Activated CD8-positive, alpha-beta memory T cell treated with anti-CD3 and anti-CD28 coated beads, Interleukin-2, amount 50 U/mL, for 1 hour (primary cell): ENCODE data around the gene CIITA.

Experiments
- DNase-seq: peaks from one replicate; pipeline ENCODE4 v3.0.0-alpha.2; 2020; ENCODE audit errors: extremely low read depth

CIITA gene

DNA sequence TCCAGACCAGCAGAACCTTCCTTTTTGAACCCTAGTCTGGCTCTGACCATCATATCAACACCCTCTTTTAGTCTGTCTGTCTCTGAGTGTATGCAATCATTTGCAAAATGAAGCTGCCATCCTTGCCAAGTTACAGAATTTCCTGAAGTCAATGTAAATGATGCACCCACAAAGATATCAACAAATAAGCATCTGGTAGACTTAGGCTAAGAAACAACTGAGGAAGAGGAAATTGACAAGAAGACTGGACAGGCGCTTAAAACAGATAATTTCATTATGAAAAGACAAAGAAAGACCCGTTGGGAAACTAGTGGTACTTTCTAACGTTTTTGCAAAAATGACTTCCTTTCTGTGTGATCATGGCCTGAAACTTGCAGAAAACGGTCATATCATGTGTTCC, 24.7 kb upstream of the CIITA start:
- DNase-seq, result no peak

DNA sequence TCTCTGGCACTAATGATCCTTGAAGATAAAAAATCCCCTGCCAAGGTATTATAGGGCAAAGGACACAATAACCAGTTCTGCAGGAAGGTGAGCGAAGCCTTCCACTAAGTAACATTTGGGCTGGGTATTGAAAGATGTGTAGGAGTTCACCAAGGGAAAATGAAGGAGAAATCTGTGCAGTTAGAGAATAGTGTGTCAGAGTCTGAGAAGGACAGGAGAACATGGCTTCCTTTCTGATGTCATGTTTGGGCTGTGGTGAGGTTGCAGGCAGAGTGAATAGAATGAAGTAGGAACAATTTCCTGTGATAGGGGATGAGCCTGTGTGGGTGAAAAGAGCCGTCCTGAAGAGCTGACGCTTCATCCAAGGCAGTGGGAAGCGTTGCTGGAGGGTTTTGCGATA, 24.1 kb upstream of the CIITA start:
- DNase-seq, result no peak

DNA sequence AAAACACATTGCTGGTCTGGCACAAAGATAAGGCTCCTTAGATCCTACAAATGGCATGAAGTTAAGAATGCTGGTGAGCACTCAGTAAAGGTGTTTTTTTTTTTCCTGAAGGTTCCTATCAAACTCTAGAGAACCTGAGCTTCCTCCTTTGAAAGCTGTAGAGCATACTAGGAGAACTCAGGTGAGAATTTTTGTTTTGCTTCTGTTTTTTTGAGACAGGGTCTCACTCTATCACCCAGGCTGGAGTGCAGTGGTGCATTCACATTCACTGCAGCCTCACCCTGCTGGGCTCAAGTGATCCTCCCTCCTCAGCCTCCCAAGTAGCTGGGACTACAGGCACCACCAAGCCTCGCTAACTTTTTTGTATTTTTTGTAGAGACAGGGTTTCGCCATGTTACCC, 21.0 kb upstream of the CIITA start:
- no peak for DNase-seq

DNA sequence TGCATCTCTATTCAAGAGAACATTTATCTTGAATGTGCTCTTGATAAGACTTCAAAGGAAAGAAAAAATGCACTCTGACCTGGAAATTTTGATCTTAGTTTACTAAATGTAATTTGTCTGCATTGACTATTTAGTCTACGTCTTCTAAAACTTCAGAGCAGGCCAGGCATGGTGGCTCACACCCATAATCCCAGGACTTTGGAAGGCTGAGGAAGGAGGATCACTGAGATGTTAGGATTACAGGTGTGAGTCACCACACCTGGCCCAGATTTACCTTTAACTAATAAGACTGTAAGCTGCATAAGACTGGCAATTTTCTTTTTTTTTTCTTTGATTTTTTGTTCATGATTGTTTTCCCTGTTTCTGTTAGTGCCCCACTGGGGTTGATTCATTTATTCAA, 18.8 kb upstream of the CIITA start:
- DNase-seq, result no peak

DNA sequence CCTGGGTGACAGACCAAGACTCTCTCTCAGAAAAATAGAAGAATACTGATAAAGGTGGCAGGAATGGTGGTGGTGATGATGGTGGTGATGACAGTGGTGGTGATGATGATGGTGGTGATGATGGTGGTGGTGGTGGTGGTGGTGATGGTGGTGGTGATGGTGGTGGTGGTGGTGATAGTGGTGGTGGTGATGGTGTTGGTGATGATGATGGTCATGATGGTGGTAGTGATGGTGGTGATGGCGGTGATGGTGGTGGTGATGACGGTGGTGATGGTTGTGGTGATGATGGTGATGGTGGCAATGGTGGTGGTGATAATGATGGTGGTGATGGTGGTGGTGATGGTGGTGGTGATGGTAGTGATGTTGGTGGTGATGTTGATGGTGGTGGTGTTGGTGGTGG, 18.0 kb upstream of the CIITA start:
- DNase-seq, result no peak

DNA sequence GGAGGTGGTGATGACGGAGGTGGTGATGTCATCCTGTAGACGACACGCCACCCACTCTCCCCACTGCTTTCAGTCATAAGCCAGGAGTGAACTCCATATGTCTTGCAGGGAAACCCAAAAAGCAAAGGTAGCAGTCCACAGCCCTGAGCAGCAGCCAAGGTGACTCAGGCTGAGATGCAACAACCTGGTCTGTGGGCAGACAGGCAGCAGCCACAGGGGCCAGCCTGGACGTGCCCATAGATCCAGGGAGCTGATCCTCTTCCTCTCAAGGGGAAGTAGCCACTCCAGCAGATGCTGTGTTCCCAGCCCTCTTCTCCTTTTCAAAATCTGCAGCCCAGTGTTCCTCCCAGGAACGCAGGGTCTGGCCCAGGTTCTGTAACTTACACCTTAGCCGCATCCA, 17.3 kb upstream of the CIITA start:
- DNase-seq, result no peak

DNA sequence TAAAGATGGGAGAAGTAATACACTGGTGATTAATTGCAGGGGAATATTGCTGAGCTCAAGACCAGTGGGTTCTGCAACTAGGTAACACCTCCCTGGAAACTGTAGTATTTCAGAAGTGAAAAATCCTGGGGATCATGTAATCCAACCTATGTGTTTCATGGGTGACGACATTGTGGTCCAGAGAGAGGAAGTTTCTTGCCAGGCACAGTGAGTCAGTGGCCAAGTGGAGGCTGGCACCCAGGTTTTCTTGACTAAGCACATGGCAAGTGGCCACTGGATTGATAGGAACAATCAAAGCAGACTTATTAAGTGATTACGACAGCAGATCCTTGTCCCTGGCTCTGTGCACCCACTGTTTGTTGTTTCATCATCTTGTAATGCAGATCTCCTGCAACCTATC, 14.6 kb upstream of the CIITA start:
- DNase-seq, result no peak

DNA sequence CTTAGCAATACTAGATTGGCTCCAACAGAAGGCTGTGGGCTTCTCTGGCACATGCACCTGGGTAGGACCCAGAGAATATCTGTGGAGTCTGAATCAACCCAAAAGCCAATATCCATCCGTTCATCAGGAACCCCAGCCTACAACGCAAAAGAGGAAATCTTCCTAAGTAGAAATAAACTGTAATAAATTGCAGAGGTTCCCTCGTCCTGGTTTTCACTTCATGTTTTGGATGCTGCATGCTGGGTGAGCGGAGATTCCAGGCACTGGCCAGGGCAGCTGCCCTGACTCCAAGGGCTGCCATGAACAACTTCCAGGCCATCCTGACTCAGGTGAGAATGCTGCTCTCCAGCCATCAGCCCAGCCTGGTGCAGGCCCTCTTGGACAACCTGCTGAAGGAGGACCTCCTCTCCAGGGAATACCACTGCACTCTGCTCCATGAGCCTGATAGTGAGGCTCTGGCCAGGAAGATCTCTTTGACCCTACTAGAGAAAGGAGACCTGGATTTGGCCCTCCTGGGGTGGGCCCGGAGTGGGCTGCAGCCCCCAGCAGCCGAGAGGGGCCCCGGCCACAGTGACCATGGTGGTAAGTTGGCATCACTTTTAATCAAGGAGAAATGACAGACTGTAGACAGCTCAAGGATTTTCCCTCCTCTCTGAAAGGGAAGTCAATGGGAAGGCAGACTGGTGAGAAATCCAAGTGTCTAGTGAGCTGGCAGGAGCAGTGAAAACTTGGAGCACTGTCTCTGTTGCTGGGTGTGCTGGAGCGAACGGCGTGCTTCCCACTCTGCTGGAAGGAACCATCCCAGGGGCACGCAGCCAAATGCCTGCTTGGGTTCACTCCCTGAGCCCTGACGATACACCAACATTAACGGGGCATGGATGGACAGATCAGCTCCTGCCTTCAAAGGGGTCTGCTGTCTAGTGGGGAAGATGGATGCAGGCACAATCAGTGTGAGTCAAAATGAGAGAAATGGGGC, 10.7 kb upstream of the CIITA start:
- DNase-seq, result no peak

DNA sequence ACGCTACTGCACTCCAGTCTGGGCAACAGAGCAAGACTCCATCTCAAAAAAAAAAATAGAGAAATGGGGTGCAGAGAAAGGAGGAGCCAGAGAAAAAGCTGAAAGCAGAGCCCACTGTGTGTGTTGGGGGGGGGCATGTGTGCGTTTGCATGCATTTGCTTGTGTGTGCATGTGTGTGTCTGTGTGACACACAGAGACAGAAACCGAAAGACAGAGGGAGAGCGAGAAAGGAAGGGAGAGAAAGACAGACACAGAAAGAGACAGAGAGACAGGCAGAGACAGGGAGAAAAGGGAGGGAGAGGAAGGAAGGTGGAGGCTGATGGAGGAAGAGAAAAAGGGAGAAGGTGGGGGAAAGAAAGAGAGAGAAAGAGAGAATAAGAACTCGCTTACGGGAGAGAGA, 9.8 kb upstream of the CIITA start:
- no peak for DNase-seq

DNA sequence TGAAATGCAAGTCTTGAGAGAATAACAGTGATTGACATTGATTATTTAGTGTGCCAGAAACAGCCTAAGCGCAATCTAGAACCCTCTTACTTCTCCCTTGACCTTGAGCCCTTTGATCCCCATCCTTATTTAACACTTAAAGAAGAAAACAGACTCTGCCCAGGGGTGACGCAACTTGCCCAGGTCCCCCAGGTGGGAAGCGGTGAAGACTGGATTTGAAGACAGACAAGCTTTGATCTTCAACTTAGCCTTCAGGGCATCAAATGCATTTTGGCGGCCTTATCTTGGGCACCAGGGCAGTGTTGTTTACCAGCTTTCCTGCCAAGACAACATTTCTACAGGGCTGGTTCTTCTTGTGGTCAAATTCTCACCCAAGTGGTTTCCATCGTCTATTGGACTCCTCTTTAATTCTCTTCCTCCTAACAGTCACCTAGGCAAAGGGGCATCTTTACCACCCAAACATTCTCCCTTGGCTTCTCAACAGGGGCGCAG, 8.9 kb upstream of the CIITA start:
- DNase-seq, result no peak

DNA sequence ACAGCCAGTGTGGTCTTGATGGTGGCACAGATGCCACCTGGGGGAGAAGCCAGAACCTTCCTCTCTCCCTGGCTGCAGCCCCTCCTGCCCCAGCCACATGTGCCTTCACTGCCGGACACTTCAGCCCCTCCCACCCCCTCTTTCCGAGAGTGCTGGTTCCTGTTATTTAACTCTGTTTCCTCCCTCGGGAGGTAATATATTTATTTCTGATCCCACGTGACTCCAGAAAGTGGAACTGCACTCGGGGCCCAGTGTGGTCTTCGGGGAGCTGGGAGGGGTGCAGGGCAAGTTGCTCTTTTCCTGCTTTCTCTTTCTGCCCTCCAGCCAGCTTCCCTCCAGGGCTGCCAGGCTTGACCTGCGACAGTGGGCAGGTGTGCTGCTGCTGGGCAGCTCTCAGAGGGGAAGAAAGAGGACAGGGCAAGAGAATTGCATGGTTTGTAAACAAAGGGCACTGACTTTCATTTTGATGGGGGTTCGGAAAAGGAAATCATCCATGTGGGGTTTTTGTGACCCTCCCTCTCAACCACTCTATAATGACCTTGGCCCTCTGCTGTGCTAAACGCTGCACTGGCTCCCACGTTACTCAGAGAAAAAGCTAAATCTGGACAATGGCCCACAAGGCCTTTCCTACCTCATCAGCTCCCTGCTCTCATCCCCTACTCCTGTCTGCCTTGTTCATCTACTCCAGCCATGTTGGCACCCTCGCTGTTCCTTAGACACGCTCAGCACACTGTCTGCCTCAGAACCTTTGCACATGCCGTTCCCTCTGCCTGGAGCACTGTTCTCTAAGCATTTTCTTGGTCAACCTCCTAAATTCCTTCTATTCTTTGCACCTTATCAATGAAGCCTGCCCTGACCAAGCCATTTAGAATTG, 8.2 kb upstream of the CIITA start:
- no peak for DNase-seq

DNA sequence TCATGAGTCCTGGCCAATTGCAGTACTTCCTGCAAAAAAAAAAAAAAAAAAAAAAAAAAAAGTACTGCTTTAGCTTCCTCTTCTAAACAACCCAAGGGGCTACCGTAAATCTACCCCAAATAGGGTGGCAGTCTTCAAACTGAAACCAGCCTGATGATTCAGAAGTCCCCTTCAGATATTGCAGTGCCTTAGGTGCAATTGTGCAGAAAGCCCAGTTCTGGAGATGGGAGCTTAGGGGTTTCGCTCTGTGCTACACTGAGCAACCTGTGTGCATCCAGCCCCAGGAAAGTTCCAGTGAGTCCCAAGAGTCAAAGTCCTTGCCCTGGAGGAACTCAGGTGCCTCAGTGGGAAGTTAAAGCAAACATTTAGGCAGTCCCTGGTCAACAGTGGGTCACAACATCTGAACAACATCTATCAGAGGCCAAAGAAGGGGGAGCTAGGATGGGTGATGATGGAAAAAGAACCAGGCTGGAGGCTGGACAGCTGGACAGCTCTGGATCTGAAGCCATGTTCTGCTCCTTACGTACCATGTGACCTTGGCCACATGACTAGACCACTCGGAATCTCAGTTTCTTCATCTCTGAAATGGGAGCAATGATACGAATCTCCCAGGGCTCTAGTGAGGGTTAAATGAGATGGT, 6.7 kb upstream of the CIITA start:
- no peak for DNase-seq

DNA sequence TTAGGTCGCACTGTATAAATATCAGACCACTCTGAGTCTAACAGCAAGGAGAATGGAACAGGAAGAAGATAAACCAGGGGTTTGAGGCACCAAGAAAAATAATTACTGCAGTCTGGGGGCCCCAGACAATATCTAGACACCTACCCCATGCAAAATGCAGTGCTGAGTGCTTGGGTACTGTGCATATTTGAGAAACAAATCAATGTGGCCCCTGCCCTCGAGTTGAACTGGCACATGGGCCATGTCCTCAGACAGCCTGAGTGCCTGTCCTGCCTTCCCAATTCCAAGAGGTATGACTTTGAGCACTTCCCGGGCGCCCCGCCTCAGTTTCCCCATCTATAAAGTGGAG, 6.2 kb upstream of the CIITA start:
- DNase-seq, result no peak

DNA sequence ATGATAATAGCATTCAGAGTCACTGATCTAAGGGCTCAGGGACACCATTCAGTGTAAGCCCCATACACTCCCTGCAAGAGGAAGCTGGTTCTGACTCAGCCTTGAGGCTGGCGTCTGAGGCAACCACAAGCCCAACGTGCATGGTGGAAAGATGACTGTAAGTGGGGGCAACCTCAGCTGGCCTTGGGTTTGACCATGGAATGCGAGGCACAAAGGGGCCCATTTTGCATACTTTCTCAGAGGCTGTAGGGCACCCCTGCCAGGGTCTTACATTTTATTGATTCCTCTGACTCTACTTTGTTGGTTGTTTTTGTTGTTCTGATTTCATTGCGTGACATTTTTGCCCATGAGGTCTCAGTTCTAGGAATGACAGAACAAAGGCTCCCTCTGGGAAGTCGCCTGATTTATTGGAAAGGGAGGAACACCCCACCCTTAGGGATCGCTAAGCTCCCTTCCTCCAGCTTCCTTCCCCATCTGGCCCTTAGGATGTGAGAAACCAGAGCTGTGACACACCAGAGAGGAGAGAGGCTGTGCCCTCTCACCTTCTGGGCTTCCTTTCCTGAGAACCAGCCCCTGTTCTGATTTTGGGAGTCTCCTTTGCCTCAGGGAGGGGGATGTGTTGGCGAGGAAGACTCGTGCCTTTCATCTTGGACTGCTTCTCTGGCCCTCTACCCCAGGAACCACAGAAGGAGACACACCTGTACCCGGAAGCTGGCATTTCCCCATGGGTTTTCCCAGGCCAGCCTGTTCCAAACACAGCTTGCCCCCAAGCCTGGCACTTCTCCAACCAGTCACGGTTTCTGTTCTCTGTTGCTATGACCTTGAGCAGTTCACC, 5.6 kb upstream of the CIITA start:
- DNase-seq, result no peak

DNA sequence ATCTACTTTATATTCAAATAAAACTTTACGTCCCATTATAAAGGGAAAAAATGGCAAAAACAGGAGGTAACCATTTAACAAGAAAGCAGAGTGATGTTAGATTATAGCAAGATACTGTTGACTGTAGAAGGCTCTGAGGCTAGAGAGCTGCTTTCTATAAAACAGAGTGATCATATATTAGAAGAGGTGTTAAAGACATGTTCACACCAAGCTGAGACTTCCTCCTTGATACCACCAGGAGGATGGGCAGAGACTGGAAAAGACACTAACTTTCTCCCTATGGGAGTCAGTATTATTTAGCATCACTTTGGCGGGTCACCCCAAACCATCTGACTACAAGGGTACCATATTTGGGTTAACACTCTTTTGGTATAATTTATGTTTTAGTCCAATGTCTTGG, 687 bp upstream of the CIITA start:
- no peak for DNase-seq

DNA sequence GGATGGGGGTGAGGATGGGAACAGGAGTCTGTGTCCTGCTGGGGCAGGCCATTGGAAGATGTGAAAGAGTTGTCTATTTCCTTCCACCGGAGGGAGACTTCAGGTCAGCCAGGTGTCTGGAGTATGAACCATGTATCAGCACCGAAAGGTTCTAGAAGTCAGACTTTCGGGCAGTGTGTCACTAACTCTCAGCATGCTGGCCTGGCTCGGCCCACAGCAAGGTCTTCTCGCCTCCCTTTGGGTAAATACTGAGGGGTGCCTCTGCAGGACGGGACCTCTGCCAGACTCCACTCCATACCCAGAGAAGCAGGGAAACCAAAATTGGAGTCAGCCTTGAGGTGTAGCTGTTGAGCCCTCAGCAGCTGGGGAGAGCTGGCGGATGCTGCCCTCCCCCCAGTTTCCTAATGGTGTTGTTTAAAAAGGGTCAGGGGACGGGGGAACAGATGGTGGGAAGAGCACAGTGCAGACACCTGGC, 507 bp downstream of the CIITA start:
- DNase-seq, result no peak

DNA sequence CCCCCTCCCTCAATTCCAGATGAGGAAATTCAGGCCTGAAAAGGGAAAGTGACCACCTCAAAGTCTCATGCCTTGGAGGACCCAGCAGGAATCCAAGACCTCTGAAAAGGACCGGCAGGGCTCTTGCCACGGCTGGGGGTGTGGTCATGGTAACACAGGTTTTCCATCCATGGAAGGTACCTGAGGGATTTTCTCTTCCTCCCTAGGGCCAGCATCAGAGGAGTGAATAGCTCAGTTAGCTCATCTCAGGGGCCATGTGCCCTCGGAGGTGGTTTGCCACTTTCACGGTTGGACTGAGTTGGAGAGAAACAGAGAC, 1.3 kb downstream of the CIITA start:
- no peak for DNase-seq

DNA sequence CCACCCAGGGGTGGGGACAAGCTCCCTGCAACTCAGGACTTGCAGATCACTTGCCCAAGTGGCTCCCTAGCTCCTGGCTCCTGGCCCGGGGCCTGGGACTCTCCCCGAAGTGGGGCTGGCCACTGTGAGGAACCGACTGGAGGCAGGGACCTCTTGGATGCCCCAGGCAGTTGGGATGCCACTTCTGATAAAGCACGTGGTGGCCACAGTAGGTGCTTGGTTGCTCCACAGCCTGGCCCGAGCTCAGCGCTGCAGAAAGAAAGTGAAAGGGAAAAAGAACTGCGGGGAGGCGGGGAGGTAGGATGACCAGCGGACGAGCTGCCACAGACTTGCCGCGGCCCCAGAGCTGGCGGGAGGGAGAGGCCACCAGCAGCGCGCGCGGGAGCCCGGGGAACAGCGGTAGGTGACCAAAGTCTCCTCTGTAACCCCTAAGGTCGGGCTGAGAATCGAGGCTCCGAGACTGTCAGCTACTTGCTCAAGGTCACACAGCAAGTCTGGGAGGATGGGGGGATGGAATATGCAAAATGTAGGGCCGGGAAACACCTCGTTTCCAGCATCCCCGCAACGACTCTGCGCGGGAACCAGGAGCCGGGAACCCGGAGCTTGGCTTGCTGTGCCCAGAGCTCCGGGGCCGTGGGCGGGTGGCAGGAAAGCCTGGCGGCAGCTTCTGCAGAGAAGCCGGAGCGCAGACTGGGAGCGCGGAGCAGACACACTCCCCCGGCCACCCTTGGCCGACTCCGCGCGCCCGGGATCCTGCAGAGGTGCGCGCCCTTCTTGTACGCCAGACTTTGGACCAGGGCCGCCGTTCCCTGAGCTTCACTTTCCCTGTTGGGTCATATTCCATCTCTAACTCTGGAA, 1.9 kb downstream of the CIITA start:
- no peak for DNase-seq

DNA sequence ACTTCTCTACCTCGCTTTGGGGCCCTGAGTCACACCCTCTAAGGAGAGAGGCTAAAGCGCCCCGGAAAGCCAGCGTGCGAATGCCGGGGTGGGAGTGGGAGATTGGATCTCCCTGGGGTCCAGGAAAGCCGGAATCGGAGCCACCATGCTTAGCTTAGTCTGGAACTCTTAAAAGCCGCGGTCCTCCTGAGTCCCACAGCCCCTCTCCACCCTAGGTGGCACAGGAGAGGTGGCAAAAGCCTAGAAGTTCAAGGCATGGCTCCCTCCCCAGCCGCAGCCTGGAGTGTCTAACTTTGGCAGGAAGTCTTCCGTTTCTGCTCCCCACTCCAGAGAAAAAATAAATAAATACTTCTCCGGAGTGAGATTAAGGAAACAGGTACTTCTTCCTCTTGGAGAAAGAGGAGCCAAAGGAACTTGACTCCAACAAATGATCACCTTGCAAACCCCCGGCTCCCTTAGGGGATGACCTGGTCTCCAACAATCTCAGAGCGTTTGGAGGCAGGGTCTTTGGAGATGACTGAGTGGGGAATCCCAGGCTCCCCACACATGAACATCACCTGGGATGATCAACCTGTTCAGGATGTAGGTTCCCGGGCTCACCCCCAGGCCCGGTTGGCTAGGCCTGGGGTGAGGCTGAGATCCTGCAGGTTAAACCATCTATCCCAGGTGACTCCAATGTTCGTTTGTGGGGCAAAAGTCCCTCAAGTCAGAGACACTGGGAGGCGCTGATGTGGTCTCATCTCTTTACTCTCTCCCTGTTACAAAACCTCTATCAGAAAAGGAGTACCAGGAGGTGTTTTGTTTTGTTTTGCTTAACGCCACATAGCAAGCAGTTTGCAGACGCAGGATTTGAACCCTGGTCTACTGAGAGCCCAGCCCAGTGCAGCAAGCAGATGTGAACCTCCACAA, 2.9 kb downstream of the CIITA start:
- no peak for DNase-seq
